Spleen (tissue), 11 donors: Measurements from ENCODE around the gene TRIM69. TPM values are rescaled to one million over a fixed set of nuclear protein-coding genes. Genes with fewer than 3 reads are reported as not detected.

Experiments used
- DNase-seq: peaks from one replicate; pipeline ENCODE4 v3.0.0-alpha.2; 2020
- H3K27ac ChIP-seq, 8 donors: fragments of 200-600 bp; sonication (generic) in 7 of 8; 1 replicate in 4 of 8; 2 replicates in 4 of 8; pipeline versions ENCODE4 v1.5.0 to v1.8.0; 2016 to 2021; ENCODE audit warnings: inconsistent platforms in 4 of 8, mild to moderate bottlenecking in 4 of 8, moderate library complexity in 1 of 8
- H3K27me3 ChIP-seq, 7 donors: fragments of 200-600 bp; sonication (generic) in 6 of 7; replicated peaks in 1 of 7; 1 replicate in 4 of 7; 2 replicates in 3 of 7; pipeline versions ENCODE4 v1.5.0 to v1.8.0; 2016 to 2021; ENCODE audit warnings: inconsistent platforms in 3 of 7, mild to moderate bottlenecking in 1 of 7
- H3K36me3 ChIP-seq, 6 donors: fragments of 200-600 bp; sonication (generic) in 5 of 6; 1 replicate in 4 of 6; 2 replicates in 2 of 6; pipeline versions ENCODE4 v1.5.0 to v1.8.0; 2016 to 2021; ENCODE audit warnings: inconsistent platforms in 2 of 6
- H3K4me1 ChIP-seq, 6 donors: fragments of 200-600 bp; sonication (generic) in 5 of 6; 1 replicate in 3 of 6; 2 replicates in 3 of 6; pipeline versions ENCODE4 v1.5.0 to v1.8.0; 2016 to 2021; ENCODE audit warnings: inconsistent platforms in 3 of 6
- H3K4me3 ChIP-seq, 8 donors: fragments of 200-600 bp; sonication (generic) in 7 of 8; 1 replicate in 4 of 8; 2 replicates in 4 of 8; pipeline versions ENCODE4 v1.5.0 to v1.8.0; 2016 to 2021; ENCODE audit warnings: inconsistent platforms in 4 of 8, mild to moderate bottlenecking in 4 of 8, moderate library complexity in 2 of 8
- H3K9me3 ChIP-seq, 8 donors: fragments of 200-600 bp; sonication (generic) in 7 of 8; 1 replicate in 4 of 8; 2 replicates in 4 of 8; pipeline versions ENCODE4 v1.5.0 to v1.8.0; 2016 to 2021; ENCODE audit warnings: inconsistent platforms in 4 of 8
- CTCF ChIP-seq, 11 experiments: fragments of 200-600 bp in 7 of 11; fragments of 450-650 bp in 4 of 11; sonication (generic) in 4 of 11; IDR thresholded peaks in 8 of 11; conservative IDR thresholded peaks in 3 of 11; 1 replicate in 7 of 11; 2 replicates in 4 of 11; pipeline versions ENCODE4 v1.4.0 to v1.8.0; 2016 to 2021; ENCODE audit warnings: antibody characterized with exemption in 11 of 11, inconsistent platforms in 4 of 11, mild to moderate bottlenecking in 1 of 11
- POLR2A ChIP-seq, 3 donors: fragments of 450-650 bp; IDR thresholded peaks; one replicate each; pipeline ENCODE4 v1.5.1; 2017; ENCODE audit warnings: antibody characterized with exemption in 3 of 3, mild to moderate bottlenecking in 1 of 3
- POLR2AphosphoS5 ChIP-seq, 3 donors: sonication (generic); formaldehyde crosslinking; IDR thresholded peaks; one replicate each; pipeline ENCODE4 v1.5.1; 2017; ENCODE audit warnings: antibody characterized with exemption in 3 of 3
- WGBS, 5 donors: extraction: QIAGEN DNeasy Blood & Tissue Kit in 3 of 5; methylation state at CpG; one replicate each; pipeline versions ENCODE4 v1.1.5 to v1.1.7; 2013 to 2018; 5-methylcytosine and 5-hydroxymethylcytosine counted together
- intact Hi-C: fragments of 100-400 bp; cut with DNase I; formaldehyde crosslinking; loops from one replicate; pipeline ENCODE4 v1.15.0; 2023; ENCODE audit warnings: low total_unique reads
- polyA plus RNA-seq, 3 donors: library from polyadenylated mRNA; stranded (reverse); fragments of 200-250 nt; gene quantifications; one replicate each; pipeline ENCODE4 v1.2.1, GENCODE V29; 2013
- total RNA-seq, 7 donors: library from RNA; depleted of rRNA in 3 of 7; stranded (reverse); fragments of >200 nt in 3 of 7; fragmentation: NEBNext Ultra II Directional in 4 of 7; extraction: Animal tissue kit (Norgen Biotek cat#: 25700) in 4 of 7; gene quantifications; one replicate each; pipeline versions ENCODE4 v1.1.0 to v1.2.1, GENCODE V29; 2016 to 2021
- donor health status: healthy with polysubstance abuse.
- donor health status: DM: no; HTN: no; CAD: no; lungs with moderate emphysema.
- donor health status: DM: no; HTN: no; CAD: no.
- donor health status: Bipolar disorder and iron deficiency.
- donor health status: healthy.
- donor health status: DM: no; HTN: no; CAD: no.
- donor health status: DM: yes; HTN: yes; CAD: no.

Gene TRIM69
- total and polyA plus RNA-seq, 10 donors, result 16.4 to 54.9 (median 44.7) TPM

GRCh38 chr15:44790656-44791055 lies 54.3 kb downstream of the TRIM69 start:
- TF ChIP-seq CTCF (IDR thresholded peaks at IDR 0.05 in 8 of 11, conservative IDR thresholded peaks at IDR 0.05 in 3 of 11) (no peak), POLR2AphosphoS5 (IDR thresholded peaks at IDR 0.05) (no peak), POLR2A (IDR thresholded peaks at IDR 0.05) (no peak)
- no peak overlapping the region for H3K4me3 ChIP-seq
- H3K36me3 ChIP-seq, result no peaks in the 10 kb centered on the region
- H3K4me1 ChIP-seq, result no peaks in the 10 kb centered on the region
- H3K27ac ChIP-seq, result no peak overlapping the region
- no peaks in the 10 kb centered on the region for H3K9me3 ChIP-seq
- intact Hi-C loops, result no loop called here
- 93 to 98% (median 97%) methylated on average over 3 of the region's 3 CpGs for WGBS, 5 donors
- no peak for DNase-seq
- H3K27me3 ChIP-seq, result no peaks in the 10 kb centered on the region

DNA sequence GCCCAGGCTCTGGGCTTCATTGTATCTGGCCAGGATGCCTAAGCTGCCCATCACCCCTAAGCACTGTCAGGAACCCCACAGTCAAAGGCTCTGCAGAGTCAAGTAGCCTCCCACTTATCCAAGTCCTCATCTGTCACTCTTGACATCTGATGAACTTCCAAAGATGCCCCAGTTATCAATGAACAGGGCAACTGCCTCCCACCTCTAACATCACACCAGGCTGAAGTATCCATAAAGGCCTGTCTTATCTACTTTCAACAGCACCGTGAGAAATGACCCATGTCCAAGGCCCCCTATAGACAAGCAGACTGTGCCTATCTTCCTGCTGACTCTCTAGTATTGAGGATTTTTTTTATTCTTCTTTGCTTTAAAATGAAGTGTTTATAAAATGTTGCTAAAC lies 56.4 kb downstream of the TRIM69 start:
- no peak for DNase-seq
- intact Hi-C loops, result no loop called here
- Histone ChIP-seq H3K9me3 (no peaks in the 10 kb centered on the region), H3K36me3 (no peaks in the 10 kb centered on the region), H3K27me3 (no peaks in the 10 kb centered on the region), H3K27ac (no peak overlapping the region), H3K4me3 (no peak overlapping the region), H3K4me1 (no peaks in the 10 kb centered on the region)
- WGBS, 5 donors, result 67 to 92% (median 82%) methylated on average over 1 of the region's 1 CpG
- TF ChIP-seq CTCF (IDR thresholded peaks at IDR 0.05 in 8 of 11, conservative IDR thresholded peaks at IDR 0.05 in 3 of 11), result no peak
- no peak for TF ChIP-seq POLR2AphosphoS5 (IDR thresholded peaks at IDR 0.05)
- no peak for TF ChIP-seq POLR2A (IDR thresholded peaks at IDR 0.05)

GRCh38 chr15:44794072-44794471 lies 57.7 kb downstream of the TRIM69 start:
- Histone ChIP-seq H3K27ac (no peak overlapping the region), H3K27me3 (no peaks in the 10 kb centered on the region), H3K36me3 (no peaks in the 10 kb centered on the region), H3K4me3 (no peak overlapping the region), H3K4me1 (no peaks in the 10 kb centered on the region), H3K9me3 (no peaks in the 10 kb centered on the region)
- DNase-seq, result no peak
- intact Hi-C loops, result no loop called here
- TF ChIP-seq POLR2A (IDR thresholded peaks at IDR 0.05), result no peak
- TF ChIP-seq POLR2AphosphoS5 (IDR thresholded peaks at IDR 0.05), result no peak
- TF ChIP-seq CTCF (IDR thresholded peaks at IDR 0.05 in 8 of 11, conservative IDR thresholded peaks at IDR 0.05 in 3 of 11), result no peak
- 62 to 78% (median 71%) methylated on average over 1 of the region's 1 CpG for WGBS, 5 donors

GRCh38 chr15:44796508-44796907 lies 60.2 kb downstream of the TRIM69 start:
- H3K27ac ChIP-seq, result no peak overlapping the region
- H3K9me3 ChIP-seq, result no peaks in the 10 kb centered on the region
- DNase-seq, result no peak
- no peak overlapping the region for H3K4me3 ChIP-seq
- intact Hi-C loops, result no loop called here
- no peaks in the 10 kb centered on the region for H3K4me1 ChIP-seq
- H3K36me3 ChIP-seq, result no peaks in the 10 kb centered on the region
- H3K27me3 ChIP-seq, result no peaks in the 10 kb centered on the region
- 83 to 90% (median 88%) methylated on average over 1 of the region's 1 CpG for WGBS, 5 donors
- no peak for TF ChIP-seq CTCF (IDR thresholded peaks at IDR 0.05 in 8 of 11, conservative IDR thresholded peaks at IDR 0.05 in 3 of 11)
- no peak for TF ChIP-seq POLR2AphosphoS5 (IDR thresholded peaks at IDR 0.05)
- TF ChIP-seq POLR2A (IDR thresholded peaks at IDR 0.05), result no peak
